ENCODE measurements around the gene ACAP2. TPM values are rescaled to one million over a fixed set of nuclear protein-coding genes. Genes with fewer than 3 reads are reported as not detected.
A peak's percentile ranks its signal among the peaks of the same experiment; 100 is the strongest.
"Not testable (repeated sequence)": the region's sequence is repeated elsewhere in the genome, so short reads cannot be mapped to it uniquely, and the experiment has no call there.

The ACAP2 gene
- total RNA-seq, 1 donor from 2014 or later, result 149 TPM

GRCh38 chr3:195395208-195395816, 47.5 kb downstream of the ACAP2 start:
- DNase-seq (ENCODE audit: low spot score in 2 of 2) (no peak), FAIRE-seq (no peak)

- DNase-seq (ENCODE audit: low spot score in 2 of 2), result no peak
Measured at GRCh38 chr3:195394700-195395099, 48.1 kb downstream of the ACAP2 start.

GRCh38 chr3:195394024-195394423, 48.8 kb downstream of the ACAP2 start:
- no peak for FAIRE-seq
- DNase-seq (ENCODE audit: low spot score in 2 of 2), result no peak

More at GRCh38 chr3:195394700-195395099, 48.1 kb downstream of the ACAP2 start:
- no peak for FAIRE-seq

- DNase-seq (ENCODE audit: low spot score in 2 of 2), result no peak
- no peak for FAIRE-seq
Measured at GRCh38 chr3:195388380-195388779, 54.4 kb downstream of the ACAP2 start.

GRCh38 chr3:195386739-195387138, 56.1 kb downstream of the ACAP2 start:
- FAIRE-seq (no peak), DNase-seq (ENCODE audit: low spot score in 2 of 2) (no peak)

- DNase-seq (ENCODE audit: low spot score in 2 of 2) (no peak), FAIRE-seq (no peak)
Measured at GRCh38 chr3:195385526-195385925, 57.3 kb downstream of the ACAP2 start.

GRCh38 chr3:195384952-195385351, 57.9 kb downstream of the ACAP2 start:
- FAIRE-seq (no peak), DNase-seq (ENCODE audit: low spot score in 2 of 2) (no peak)

GRCh38 chr3:195372220-195372619, 70.6 kb downstream of the ACAP2 start:
- no peak for FAIRE-seq
- no peak for DNase-seq (ENCODE audit: low spot score in 2 of 2)

- FAIRE-seq, result no peak
Measured at GRCh38 chr3:195366200-195366925, 76.5 kb downstream of the ACAP2 start.

GRCh38 chr3:195365371-195365770, 77.4 kb downstream of the ACAP2 start:
- DNase-seq (ENCODE audit: low spot score in 2 of 2), result no peak
- FAIRE-seq, result no peak

More at GRCh38 chr3:195366200-195366925, 76.5 kb downstream of the ACAP2 start:
- no peak for DNase-seq (ENCODE audit: low spot score in 2 of 2)

- not testable (repeated sequence) for DNase-seq (ENCODE audit: low spot score in 2 of 2); FAIRE-seq
Measured at GRCh38 chr3:195357797-195358196, 85.0 kb downstream of the ACAP2 start.

- no peak for FAIRE-seq
- DNase-seq (ENCODE audit: low spot score in 2 of 2), result peak; percentile 6 to 19
Measured at GRCh38 chr3:195356151-195357086, 86.4 kb downstream of the ACAP2 start.

GRCh38 chr3:195354009-195354408, 88.8 kb downstream of the ACAP2 start:
- DNase-seq (ENCODE audit: low spot score in 2 of 2); FAIRE-seq: not testable (repeated sequence)

GRCh38 chr3:195352895-195353488, 89.8 kb downstream of the ACAP2 start:
- DNase-seq (ENCODE audit: low spot score in 2 of 2), result no peak
- no peak for FAIRE-seq

- FAIRE-seq (no peak), DNase-seq (ENCODE audit: low spot score in 2 of 2) (no peak)
Measured at GRCh38 chr3:195348426-195349115, 94.2 kb downstream of the ACAP2 start.

GRCh38 chr3:195337747-195338146, 105.1 kb downstream of the ACAP2 start:
- DNase-seq (ENCODE audit: low spot score in 2 of 2) (no peak), FAIRE-seq (no peak)

GRCh38 chr3:195334967-195335366, 107.9 kb downstream of the ACAP2 start:
- FAIRE-seq (no peak), DNase-seq (ENCODE audit: low spot score in 2 of 2) (no peak)

GRCh38 chr3:195319060-195319459, 123.8 kb downstream of the ACAP2 start:
- FAIRE-seq (no peak), DNase-seq (ENCODE audit: low spot score in 2 of 2) (no peak)

- FAIRE-seq (no peak), DNase-seq (ENCODE audit: low spot score in 2 of 2) (no peak)
Measured at GRCh38 chr3:195312714-195313113, 130.1 kb downstream of the ACAP2 start.

GRCh38 chr3:195307711-195308110, 135.1 kb downstream of the ACAP2 start:
- FAIRE-seq, result no peak

More at GRCh38 chr3:195307711-195308110, 135.1 kb downstream of the ACAP2 start:
- no peak for DNase-seq (ENCODE audit: low spot score in 2 of 2)
